Activated CD4-positive, CD25-positive, alpha-beta regulatory T cell (primary cell): ENCODE measurements around the gene TIMP1.

ENCODE experiments used
- DNase-seq, 4 experiments: peaks; one replicate each; lab custom pipeline; 2025; lab: John Stamatoyannopoulos, UW

The TIMP1 gene

GRCh38 chrX:47573341-47574075 lies 8.7 kb upstream of the TIMP1 start:
- DNase-seq: no peak

GRCh38 chrX:47574076-47574546 lies 8.1 kb upstream of the TIMP1 start:
- no peak for DNase-seq

- DNase-seq: no peak
These were observed 7.5 kb upstream of the TIMP1 start for GRCh38 chrX:47574547-47575301.

- DNase-seq: no peak
These were observed 6.0 kb upstream of the TIMP1 start for GRCh38 chrX:47576021-47576898.

- DNase-seq: no peak
These were observed 4.8 kb upstream of the TIMP1 start for GRCh38 chrX:47577424-47577823.

- DNase-seq: no peak
These were observed 4.3 kb upstream of the TIMP1 start for GRCh38 chrX:47577901-47578300.

- DNase-seq: no peak
These were observed 3.5 kb upstream of the TIMP1 start for GRCh38 chrX:47578692-47579091.

- no peak for DNase-seq
These were observed 2.7 kb upstream of the TIMP1 start for GRCh38 chrX:47579537-47579936.

GRCh38 chrX:47583240-47583861 lies 1.1 kb downstream of the TIMP1 start:
- DNase-seq: no peak

GRCh38 chrX:47584714-47585113 lies 2.5 kb downstream of the TIMP1 start:
- DNase-seq: no peak

- DNase-seq: no peak
These were observed 3.0 kb downstream of the TIMP1 start for GRCh38 chrX:47585273-47585672.

- DNase-seq: no peak
These were observed 4.0 kb downstream of the TIMP1 start for GRCh38 chrX:47586043-47586787.

GRCh38 chrX:47587091-47587891 lies 5.1 kb downstream of the TIMP1 start:
- no peak for DNase-seq

- DNase-seq: no peak
These were observed 5.9 kb downstream of the TIMP1 start for GRCh38 chrX:47587906-47588735.

GRCh38 chrX:47590984-47591383 lies 8.7 kb downstream of the TIMP1 start:
- no peak for DNase-seq

- no peak for DNase-seq
These were observed 11.3 kb downstream of the TIMP1 start for GRCh38 chrX:47593522-47593921.

- no peak for DNase-seq
These were observed 13.5 kb downstream of the TIMP1 start for GRCh38 chrX:47595716-47596251.

GRCh38 chrX:47596256-47596655 lies 14.0 kb downstream of the TIMP1 start:
- no peak for DNase-seq

GRCh38 chrX:47597222-47597621 lies 15.0 kb downstream of the TIMP1 start:
- no peak for DNase-seq
